Neural crest cell (in vitro differentiated cells): ENCODE data around the gene PTPN7. TPM values are rescaled to one million over a fixed set of nuclear protein-coding genes. Genes with fewer than 3 reads are reported as not detected.

Source experiments
- DNase-seq: peaks from one replicate; pipeline ENCODE4 v3.0.0; 2021; ENCODE audit warnings: low read depth, mixed read lengths, low spot score
- H3K27ac Mint-ChIP-seq: one replicate; pipeline ENCODE4 v1.8.0; 2021; ENCODE audit warnings: mild to moderate bottlenecking, mixed read lengths; ENCODE audit not compliant: unreplicated experiment
- H3K27me3 Mint-ChIP-seq: 2 replicates; pipeline ENCODE4 v1.8.0; 2021; ENCODE audit warnings: low read depth, mild to moderate bottlenecking, mixed read lengths
- H3K36me3 Mint-ChIP-seq: 2 replicates; pipeline ENCODE4 v1.8.0; 2021; ENCODE audit warnings: low read depth, mild to moderate bottlenecking, mixed read lengths
- H3K4me1 Mint-ChIP-seq: 2 replicates; pipeline ENCODE4 v1.8.0; 2021; ENCODE audit warnings: mixed read lengths
- H3K4me3 Mint-ChIP-seq: one replicate; pipeline ENCODE4 v1.8.0; 2021; ENCODE audit warnings: mild to moderate bottlenecking, mixed read lengths
- H3K9me3 Mint-ChIP-seq: 2 replicates; pipeline ENCODE4 v1.8.0; 2021; ENCODE audit warnings: mixed read lengths
- total RNA-seq: library from RNA; stranded (reverse); gene quantifications from 2 replicates; pipeline ENCODE4 v1.2.1, GENCODE V29; 2021
- TF ChIP-seq, protein P1 (sequence below): fragments of 200-600 bp; sonication (generic); conservative IDR thresholded peaks from 2 replicates; pipeline ENCODE4 v1.5.0; 2021; ENCODE audit warnings: antibody characterized with exemption, mild to moderate bottlenecking

PTPN7 gene
- total RNA-seq, 1 donor from 2014 or later, result not detected

DNA sequence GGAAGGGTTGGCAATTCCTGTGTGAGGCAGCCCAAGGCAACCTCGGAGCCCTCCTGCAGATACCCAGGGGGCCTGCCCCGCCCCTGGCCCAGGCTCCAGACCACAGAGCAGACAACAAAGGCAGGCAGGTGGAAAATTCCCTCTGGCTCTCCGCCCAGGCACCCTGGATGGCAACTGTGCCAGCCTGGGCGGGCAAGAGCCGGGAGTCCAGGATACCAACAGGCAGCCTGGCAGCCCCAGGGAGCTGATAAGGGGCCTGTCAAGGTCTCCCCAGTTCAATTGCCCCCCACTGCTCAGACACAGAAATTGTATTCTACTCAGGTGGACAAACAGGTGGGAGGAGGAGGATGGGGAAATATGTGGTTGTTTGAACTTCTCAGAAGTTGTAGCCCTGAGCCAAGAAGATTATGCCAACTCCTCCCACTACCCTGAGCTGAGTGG lies 53.1 kb downstream of the PTPN7 start:
- TF ChIP-seq, protein P1, sequence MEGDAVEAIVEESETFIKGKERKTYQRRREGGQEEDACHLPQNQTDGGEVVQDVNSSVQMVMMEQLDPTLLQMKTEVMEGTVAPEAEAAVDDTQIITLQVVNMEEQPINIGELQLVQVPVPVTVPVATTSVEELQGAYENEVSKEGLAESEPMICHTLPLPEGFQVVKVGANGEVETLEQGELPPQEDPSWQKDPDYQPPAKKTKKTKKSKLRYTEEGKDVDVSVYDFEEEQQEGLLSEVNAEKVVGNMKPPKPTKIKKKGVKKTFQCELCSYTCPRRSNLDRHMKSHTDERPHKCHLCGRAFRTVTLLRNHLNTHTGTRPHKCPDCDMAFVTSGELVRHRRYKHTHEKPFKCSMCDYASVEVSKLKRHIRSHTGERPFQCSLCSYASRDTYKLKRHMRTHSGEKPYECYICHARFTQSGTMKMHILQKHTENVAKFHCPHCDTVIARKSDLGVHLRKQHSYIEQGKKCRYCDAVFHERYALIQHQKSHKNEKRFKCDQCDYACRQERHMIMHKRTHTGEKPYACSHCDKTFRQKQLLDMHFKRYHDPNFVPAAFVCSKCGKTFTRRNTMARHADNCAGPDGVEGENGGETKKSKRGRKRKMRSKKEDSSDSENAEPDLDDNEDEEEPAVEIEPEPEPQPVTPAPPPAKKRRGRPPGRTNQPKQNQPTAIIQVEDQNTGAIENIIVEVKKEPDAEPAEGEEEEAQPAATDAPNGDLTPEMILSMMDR, result no peak
- no peaks in the 10 kb centered on the region for H3K27me3 Mint-ChIP-seq
- no peak overlapping the region for H3K4me3 Mint-ChIP-seq
- no peak for DNase-seq
- H3K9me3 Mint-ChIP-seq, result no peaks in the 10 kb centered on the region
- H3K4me1 Mint-ChIP-seq, result peaks cover 17% of the 10 kb centered on the region
- H3K27ac Mint-ChIP-seq, result no peak overlapping the region
- H3K36me3 Mint-ChIP-seq, result no peaks in the 10 kb centered on the region

- TF ChIP-seq, protein P1, result no peak
- Mint-ChIP-seq H3K27me3 (no peaks in the 10 kb centered on the region), H3K36me3 (no peaks in the 10 kb centered on the region), H3K4me1 (peaks cover 18% of the 10 kb centered on the region), H3K27ac (no peak overlapping the region), H3K9me3 (no peaks in the 10 kb centered on the region), H3K4me3 (no peak overlapping the region)
- DNase-seq, result no peak
These were observed 53.8 kb downstream of the PTPN7 start for GRCh38 chr1:202106340-202107254.

- H3K27me3 Mint-ChIP-seq, result no peaks in the 10 kb centered on the region
- H3K4me1 Mint-ChIP-seq, result peaks cover 21% of the 10 kb centered on the region
These were observed 54.6 kb downstream of the PTPN7 start for GRCh38 chr1:202105571-202106339.

GRCh38 chr1:202104073-202104472 lies 56.3 kb downstream of the PTPN7 start:
- Mint-ChIP-seq H3K9me3 (no peaks in the 10 kb centered on the region), H3K4me1 (peaks cover 21% of the 10 kb centered on the region)

More at GRCh38 chr1:202105571-202106339, 54.6 kb downstream of the PTPN7 start:
- no peaks in the 10 kb centered on the region for H3K36me3 Mint-ChIP-seq
- H3K9me3 Mint-ChIP-seq, result no peaks in the 10 kb centered on the region
- DNase-seq, result peak; percentile 33
- TF ChIP-seq, protein P1, result no peak
- H3K27ac Mint-ChIP-seq, result peak overlapping the region; percentile 78
- H3K4me3 Mint-ChIP-seq, result no peak overlapping the region

DNA sequence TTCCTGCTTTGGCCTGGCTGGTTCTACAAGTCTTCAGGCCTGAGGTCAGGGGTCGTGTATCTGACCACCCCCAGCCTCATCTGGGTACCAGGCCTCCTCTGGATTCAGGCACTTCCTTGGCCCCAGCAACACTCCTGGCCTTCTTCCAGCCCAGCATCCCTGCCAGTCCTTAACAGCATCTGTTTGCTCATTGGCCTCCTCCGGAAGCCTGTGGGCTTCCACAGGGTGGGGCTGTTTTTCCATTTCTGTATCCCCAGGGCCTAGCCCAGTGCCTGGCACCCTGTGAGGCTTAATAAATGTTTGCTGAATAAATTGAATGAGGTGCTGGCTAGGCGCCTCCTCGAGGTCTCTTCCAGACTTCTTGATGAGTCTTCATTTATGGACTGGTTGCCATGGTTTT lies 59.2 kb downstream of the PTPN7 start:
- Mint-ChIP-seq H3K36me3 (no peaks in the 10 kb centered on the region), H3K9me3 (no peaks in the 10 kb centered on the region), H3K27ac (peak overlapping the region; percentile 87), H3K4me3 (no peak overlapping the region), H3K4me1 (peaks cover 13% of the 10 kb centered on the region), H3K27me3 (no peaks in the 10 kb centered on the region)
- TF ChIP-seq, protein P1, result no peak
- no peak for DNase-seq

More at GRCh38 chr1:202104073-202104472, 56.3 kb downstream of the PTPN7 start:
- Mint-ChIP-seq H3K27me3 (no peaks in the 10 kb centered on the region), H3K4me3 (no peak overlapping the region), H3K27ac (no peak overlapping the region), H3K36me3 (no peaks in the 10 kb centered on the region)
- TF ChIP-seq, protein P1, result no peak
- no peak for DNase-seq

Other genes starting within 250 kb of the PTPN7 start
- gene LMOD1, start 214.1 kb downstream of the PTPN7 start, total RNA-seq, result 0.19 and 0.39 TPM in 2 replicates
- gene TIMM17A, start 205.1 kb downstream of the PTPN7 start, total RNA-seq, result 59.6 and 63.9 TPM in 2 replicates
- gene RNPEP, start 178.0 kb downstream of the PTPN7 start, total RNA-seq, result 47.7 and 50.8 TPM in 2 replicates
- gene ELF3, start 150.0 kb downstream of the PTPN7 start, total RNA-seq, result 0.19 and 0.55 TPM in 2 replicates
- 0.05 TPM in 1 of 2 replicates, not detected in the other for gene GPR37L1, start 37.7 kb downstream of the PTPN7 start, total RNA-seq
- 50.9 and 57.3 TPM in 2 replicates for gene ARL8A, start 15.9 kb downstream of the PTPN7 start, total RNA-seq
- gene LGR6, start 33.2 kb upstream of the PTPN7 start, total RNA-seq, result 0.16 and 0.91 TPM in 2 replicates
- 69.3 and 71.7 TPM in 2 replicates for gene UBE2T, start 181.3 kb upstream of the PTPN7 start, total RNA-seq
- gene PPP1R12B, start 188.1 kb upstream of the PTPN7 start, total RNA-seq, result 18.2 and 18.5 TPM in 2 replicates